ENCODE data around the gene ENTPD1. TPM values are rescaled to one million over a fixed set of nuclear protein-coding genes. Genes with fewer than 3 reads are reported as not detected.

ENTPD1 gene
- total and polyA plus RNA-seq, 10 of the 15 experiments (the other 5 are each of a cell fraction or from before 2014, with no cell fraction given) = 110 to 413 (median 161) TPM

DNA sequence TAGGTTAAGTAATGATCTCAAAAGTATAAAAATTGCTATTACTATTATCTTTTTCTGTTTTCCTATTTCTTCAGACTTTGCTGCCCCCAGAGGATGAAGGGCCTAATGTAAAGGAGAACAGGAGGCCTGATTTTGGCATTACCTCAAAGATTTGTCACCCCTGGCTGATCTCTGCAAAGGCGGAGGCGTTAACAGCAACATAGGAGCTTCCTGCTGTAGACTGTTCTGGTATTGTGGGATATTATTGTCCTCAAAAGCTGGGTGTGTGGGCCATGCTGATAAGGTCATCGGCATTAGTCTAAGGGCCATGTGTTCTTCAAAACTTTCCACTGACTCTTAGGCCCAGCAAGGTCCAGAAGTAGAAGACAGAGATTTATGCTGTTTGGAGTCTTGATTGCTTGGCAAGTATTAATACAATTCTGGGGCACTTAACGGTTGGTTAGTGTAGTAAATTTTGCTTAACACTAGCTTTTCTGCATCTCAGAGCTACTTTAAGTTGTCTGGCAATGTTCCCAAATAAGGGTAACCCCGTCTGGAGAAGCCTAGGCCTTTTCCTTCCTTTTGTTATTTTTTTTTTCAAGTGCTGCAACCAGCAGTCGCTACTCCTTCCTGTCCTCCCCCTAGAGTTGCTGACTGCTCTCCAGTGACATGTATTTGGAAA is 14.0 kb upstream of the ENTPD1 start (continued):
- TF ChIP-seq, protein P1, sequence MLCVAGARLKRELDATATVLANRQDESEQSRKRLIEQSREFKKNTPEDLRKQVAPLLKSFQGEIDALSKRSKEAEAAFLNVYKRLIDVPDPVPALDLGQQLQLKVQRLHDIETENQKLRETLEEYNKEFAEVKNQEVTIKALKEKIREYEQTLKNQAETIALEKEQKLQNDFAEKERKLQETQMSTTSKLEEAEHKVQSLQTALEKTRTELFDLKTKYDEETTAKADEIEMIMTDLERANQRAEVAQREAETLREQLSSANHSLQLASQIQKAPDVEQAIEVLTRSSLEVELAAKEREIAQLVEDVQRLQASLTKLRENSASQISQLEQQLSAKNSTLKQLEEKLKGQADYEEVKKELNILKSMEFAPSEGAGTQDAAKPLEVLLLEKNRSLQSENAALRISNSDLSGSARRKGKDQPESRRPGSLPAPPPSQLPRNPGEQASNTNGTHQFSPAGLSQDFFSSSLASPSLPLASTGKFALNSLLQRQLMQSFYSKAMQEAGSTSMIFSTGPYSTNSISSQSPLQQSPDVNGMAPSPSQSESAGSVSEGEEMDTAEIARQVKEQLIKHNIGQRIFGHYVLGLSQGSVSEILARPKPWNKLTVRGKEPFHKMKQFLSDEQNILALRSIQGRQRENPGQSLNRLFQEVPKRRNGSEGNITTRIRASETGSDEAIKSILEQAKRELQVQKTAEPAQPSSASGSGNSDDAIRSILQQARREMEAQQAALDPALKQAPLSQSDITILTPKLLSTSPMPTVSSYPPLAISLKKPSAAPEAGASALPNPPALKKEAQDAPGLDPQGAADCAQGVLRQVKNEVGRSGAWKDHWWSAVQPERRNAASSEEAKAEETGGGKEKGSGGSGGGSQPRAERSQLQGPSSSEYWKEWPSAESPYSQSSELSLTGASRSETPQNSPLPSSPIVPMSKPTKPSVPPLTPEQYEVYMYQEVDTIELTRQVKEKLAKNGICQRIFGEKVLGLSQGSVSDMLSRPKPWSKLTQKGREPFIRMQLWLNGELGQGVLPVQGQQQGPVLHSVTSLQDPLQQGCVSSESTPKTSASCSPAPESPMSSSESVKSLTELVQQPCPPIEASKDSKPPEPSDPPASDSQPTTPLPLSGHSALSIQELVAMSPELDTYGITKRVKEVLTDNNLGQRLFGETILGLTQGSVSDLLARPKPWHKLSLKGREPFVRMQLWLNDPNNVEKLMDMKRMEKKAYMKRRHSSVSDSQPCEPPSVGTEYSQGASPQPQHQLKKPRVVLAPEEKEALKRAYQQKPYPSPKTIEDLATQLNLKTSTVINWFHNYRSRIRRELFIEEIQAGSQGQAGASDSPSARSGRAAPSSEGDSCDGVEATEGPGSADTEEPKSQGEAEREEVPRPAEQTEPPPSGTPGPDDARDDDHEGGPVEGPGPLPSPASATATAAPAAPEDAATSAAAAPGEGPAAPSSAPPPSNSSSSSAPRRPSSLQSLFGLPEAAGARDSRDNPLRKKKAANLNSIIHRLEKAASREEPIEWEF (IDR thresholded peaks at IDR 0.05; ENCODE audit: insufficient replicate concordance, low read depth, low read length) = no peak
- TF ChIP-seq ATF7 (IDR thresholded peaks at IDR 0.05; ENCODE audit: low read depth) (no peak), SUPT20H (IDR thresholded peaks at IDR 0.05; ENCODE audit: borderline replicate concordance, control insufficient read depth, low read depth, low read length) (no peak), NFIC (IDR thresholded peaks at IDR 0.05; ENCODE audit: low read depth, low read length) (peak; percentile 56), TCF7 (IDR thresholded peaks at IDR 0.05; ENCODE audit: borderline replicate concordance) (no peak), BMI1 (IDR thresholded peaks at IDR 0.05; ENCODE audit: borderline replicate concordance) (no peak), DPF2 (IDR thresholded peaks at IDR 0.05) (no peak), ESRRA (IDR thresholded peaks at IDR 0.05; ENCODE audit: low read length) (no peak), CHD2 (IDR thresholded peaks at IDR 0.05; ENCODE audit: borderline replicate concordance, low read depth, low read length) (no peak), HCFC1 (IDR thresholded peaks at IDR 0.05; ENCODE audit: low read length) (no peak), ZNF274 (IDR thresholded peaks at IDR 0.05; ENCODE audit: insufficient read depth, insufficient read length) (no peak), CREB1 (IDR thresholded peaks at IDR 0.05; ENCODE audit: low read depth) (no peak), YBX1 (IDR thresholded peaks at IDR 0.05) (no peak), SMC3 (IDR thresholded peaks at IDR 0.05; ENCODE audit: borderline replicate concordance, low read length) (peak; percentile 9; the same call in 1 of the 2 replicates)
- TF ChIP-seq, protein P2, sequence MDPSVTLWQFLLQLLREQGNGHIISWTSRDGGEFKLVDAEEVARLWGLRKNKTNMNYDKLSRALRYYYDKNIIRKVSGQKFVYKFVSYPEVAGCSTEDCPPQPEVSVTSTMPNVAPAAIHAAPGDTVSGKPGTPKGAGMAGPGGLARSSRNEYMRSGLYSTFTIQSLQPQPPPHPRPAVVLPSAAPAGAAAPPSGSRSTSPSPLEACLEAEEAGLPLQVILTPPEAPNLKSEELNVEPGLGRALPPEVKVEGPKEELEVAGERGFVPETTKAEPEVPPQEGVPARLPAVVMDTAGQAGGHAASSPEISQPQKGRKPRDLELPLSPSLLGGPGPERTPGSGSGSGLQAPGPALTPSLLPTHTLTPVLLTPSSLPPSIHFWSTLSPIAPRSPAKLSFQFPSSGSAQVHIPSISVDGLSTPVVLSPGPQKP (IDR thresholded peaks at IDR 0.05; ENCODE audit: low read depth, low read length) = no peak; the same call in 1 of the 2 replicates
- TF ChIP-seq, protein P3, sequence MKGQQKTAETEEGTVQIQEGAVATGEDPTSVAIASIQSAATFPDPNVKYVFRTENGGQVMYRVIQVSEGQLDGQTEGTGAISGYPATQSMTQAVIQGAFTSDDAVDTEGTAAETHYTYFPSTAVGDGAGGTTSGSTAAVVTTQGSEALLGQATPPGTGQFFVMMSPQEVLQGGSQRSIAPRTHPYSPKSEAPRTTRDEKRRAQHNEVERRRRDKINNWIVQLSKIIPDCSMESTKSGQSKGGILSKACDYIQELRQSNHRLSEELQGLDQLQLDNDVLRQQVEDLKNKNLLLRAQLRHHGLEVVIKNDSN (IDR thresholded peaks at IDR 0.05; ENCODE audit: borderline replicate concordance, extremely low read length, insufficient read depth, low read depth, low read length) = no peak
- TF ChIP-seq, protein P4, sequence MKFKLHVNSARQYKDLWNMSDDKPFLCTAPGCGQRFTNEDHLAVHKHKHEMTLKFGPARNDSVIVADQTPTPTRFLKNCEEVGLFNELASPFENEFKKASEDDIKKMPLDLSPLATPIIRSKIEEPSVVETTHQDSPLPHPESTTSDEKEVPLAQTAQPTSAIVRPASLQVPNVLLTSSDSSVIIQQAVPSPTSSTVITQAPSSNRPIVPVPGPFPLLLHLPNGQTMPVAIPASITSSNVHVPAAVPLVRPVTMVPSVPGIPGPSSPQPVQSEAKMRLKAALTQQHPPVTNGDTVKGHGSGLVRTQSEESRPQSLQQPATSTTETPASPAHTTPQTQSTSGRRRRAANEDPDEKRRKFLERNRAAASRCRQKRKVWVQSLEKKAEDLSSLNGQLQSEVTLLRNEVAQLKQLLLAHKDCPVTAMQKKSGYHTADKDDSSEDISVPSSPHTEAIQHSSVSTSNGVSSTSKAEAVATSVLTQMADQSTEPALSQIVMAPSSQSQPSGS (IDR thresholded peaks at IDR 0.05; ENCODE audit: low read length) = peak; percentile 77
